Activated CD4-positive, alpha-beta T cell treated with anti-CD3 and anti-CD28 coated beads, Interleukin-2, amount 50 U/mL, for 4 hours (primary cell): ENCODE measurements around the gene PSD2.

Experiments used
- DNase-seq, 2 experiments: peaks; one replicate each; pipeline ENCODE4 v3.0.0-alpha.2; 2020

The PSD2 gene

DNA sequence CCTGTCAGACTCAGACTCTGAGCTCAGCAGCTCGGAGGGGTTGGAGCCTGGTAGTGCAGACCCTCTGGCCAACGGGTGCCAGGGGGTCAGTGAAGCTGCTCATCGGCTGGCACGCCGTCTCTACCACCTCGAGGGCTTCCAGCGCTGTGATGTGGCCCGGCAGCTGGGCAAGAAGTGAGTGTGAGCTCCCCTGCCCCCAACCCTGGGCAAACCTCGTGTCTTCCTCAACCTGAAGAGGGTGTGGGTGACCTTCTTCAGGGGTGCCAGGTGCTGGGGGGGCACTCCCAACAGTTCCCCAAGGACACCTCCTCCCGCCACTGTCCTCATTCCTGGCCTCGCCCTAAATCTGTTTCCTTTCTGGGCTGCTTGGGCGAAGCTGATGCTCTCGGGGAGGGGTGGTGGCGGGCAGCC is 18.6 kb downstream of the PSD2 start:
- DNase-seq: no peak

DNA sequence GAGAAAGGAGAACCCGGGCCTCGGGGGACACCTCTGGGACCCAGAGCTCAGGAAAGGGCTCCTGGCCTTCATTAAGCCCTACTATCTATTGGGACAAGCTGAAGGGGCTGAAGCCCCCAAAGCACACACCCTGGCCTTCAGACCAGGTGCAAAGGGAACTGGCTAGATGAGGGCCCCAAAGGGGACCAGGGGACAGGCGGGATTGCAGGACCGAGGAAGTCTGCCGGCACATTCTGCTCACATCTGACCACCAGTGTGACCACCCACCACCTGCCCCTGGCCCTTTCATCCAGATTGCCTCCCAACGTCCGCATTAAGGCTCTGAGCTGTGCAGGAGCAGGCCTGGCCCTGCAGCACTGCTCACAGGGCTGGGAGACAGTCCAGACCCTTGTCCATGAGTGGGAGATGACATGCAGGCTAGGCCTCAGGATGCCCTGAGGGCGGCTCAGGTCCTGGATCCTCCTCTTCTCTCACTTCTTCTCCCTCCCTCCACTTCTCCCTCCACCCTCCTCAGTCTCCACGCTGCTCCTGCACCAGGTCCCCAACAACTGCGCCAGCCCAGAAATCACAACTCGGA is 19.2 kb downstream of the PSD2 start:
- DNase-seq: no peak

DNA sequence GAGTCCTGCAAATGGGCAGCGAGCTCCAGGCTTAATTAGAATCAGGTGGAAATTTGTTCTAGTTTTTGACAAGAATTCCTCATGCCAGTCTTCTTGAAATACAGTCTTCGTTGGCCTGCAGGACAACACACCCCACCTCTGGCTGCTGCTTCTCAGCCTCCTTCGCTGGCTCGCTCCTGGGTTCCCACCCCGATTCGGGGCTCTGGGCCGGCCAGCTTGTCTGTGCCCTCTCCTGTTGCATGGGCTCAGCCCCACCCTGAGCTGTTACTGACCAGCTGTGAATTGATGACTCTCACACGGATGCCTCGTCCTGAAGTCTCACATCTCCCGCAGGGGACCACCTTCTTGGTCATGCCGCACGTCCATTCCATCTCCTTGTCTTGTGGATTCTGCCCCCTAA is 21.0 kb downstream of the PSD2 start:
- no peak for DNase-seq

DNA sequence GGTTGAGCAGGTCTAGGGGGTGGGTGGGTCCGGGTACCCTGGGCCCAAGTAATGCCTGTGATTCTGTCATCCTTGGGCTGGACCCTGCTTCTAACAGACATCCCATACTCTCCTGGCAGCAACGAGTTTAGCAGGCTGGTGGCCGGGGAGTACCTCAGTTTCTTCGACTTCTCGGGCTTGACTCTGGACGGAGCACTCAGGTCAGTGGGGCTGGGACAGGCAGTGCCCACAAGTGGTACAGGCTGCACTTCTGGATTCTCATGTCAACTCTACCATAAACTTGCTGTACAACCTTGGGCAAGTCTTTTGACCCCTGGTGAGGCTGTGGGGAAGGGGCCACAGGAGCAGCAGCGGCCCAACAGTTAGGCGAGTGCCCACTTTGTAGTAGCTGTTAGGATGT is 21.8 kb downstream of the PSD2 start:
- no peak for DNase-seq

DNA sequence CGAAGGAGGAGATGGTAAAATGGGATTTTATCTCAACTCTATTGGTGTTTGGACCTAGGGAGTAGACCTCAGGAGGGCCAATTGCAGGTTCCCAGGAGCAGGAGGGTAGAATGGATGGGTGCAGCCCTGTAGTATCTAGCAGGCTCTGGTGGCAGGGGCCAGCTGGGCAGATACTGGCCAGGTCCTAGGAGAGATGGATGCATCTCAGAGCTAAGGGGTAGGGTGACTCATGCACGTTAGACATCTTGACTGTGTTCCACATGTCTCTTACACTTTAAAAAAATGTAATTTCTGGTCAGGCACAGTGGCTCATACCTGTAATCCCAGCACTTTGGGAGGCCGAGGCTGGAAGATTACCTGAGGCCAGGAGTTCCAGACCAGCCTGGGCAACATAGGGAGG is 22.4 kb downstream of the PSD2 start:
- no peak for DNase-seq

DNA sequence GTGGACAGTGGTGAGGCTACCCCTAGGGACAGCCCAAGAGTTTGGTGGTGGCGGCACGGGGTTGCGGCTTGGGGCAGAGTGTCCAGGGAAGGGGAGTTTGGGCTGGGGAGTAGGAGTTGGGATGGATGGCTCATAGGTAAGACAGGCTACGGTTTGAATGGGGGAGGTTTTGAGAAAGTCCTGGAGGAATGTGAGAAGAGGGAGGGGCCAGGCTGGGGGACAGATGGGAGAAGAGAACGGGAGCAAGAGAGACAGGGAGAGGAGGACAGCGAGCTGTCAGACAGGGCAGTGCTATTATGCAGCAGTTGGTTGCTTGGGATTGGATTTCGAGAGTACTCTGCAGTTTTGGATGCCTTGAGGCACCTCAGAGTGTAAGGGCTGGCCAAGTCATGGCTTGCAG is 24.5 kb downstream of the PSD2 start:
- no peak for DNase-seq

DNA sequence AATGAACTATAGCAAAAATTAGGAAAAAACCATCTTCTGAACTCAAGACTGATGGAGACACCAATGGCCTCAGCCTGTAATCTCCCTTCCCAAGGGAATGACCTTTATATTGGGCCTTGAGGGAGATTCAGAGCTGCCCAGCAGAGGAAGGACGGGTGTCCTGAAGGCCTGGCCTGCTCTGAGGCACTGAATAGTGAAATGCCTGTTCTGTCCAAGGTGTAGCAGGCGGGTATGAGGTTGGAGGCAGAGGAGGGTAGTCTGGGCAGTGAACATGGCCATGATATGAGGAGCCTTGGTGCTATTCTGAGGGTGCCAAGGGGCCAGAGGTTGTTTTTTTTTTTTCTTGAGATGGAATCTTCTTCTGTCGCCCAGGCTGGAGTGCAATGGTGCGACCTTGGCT is 25.0 kb downstream of the PSD2 start:
- DNase-seq: no peak

DNA sequence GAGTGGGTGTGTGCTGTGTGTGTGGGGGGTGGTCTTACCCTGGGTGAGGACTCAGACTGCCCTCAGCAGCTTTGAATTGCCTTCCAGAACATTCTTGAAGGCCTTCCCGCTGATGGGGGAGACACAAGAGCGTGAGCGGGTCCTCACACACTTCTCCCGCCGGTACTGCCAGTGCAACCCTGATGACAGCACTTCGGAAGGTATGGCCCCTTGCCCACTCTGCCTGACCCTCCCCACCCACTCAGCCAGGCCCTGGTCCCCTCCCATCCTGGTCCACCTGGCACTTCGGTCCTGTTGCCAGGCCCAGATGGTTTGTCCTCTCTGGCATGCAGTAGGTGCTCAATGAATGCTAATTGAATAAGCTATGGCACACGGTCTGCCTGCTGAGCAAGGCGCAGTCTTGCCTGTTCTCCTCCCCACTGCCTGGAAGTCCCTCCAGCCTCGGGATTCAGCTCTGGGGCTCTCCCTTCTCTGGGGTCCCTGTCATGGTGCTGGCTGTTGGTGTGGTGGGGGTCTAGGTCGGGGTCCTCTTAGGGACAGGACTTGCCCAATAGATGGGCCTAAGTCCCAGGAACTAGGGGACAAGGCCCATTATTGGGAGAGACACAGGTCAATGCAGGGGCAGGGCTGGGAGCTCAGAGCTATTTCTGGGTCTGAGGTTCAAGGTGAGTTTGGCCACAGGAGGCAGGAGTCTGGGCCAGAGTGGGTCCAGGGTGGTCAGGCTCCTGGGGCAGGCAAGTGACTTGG is 26.4 kb downstream of the PSD2 start:
- DNase-seq: no peak

DNA sequence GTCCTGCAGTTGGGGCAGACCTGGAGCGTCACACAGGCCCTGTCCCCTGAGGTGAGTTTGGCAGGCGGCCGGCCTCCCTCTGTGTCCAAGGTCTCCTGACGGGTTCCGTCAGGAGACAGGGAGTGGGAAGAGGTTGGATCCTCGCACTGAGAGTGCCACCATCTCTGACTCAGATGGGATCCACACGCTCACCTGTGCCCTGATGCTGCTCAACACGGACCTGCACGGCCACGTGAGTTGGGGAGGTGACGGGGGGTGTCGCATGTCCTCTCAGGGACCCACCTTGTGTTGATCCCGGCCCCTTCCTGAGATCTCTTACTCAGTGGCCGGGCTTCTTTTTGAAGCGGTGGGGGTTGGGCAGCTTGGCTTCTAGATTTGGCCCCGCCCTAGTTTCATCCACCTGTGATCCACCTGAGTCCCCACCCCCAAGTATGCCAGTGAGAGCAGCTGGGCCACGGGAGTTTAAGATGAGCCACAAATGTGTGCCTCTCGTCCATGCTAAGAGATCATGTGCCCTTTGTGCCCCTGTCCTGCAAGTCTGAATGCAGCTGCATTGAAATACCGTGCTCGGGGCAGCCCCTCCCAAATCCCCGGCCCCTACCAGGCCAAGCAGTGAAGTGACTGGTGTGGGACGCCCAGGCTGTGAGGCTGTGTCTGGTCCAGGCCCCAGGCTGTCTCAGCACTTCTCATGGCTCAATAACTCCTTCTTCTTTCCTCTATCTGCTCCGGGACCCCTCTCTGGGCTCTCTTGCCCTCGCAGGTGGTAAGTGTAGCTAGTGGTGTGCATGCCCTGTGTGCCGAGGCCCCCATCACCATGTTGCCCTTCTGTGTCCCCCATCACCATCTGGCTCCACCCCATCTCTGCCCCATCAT is 27.2 kb downstream of the PSD2 start:
- no peak for DNase-seq

DNA sequence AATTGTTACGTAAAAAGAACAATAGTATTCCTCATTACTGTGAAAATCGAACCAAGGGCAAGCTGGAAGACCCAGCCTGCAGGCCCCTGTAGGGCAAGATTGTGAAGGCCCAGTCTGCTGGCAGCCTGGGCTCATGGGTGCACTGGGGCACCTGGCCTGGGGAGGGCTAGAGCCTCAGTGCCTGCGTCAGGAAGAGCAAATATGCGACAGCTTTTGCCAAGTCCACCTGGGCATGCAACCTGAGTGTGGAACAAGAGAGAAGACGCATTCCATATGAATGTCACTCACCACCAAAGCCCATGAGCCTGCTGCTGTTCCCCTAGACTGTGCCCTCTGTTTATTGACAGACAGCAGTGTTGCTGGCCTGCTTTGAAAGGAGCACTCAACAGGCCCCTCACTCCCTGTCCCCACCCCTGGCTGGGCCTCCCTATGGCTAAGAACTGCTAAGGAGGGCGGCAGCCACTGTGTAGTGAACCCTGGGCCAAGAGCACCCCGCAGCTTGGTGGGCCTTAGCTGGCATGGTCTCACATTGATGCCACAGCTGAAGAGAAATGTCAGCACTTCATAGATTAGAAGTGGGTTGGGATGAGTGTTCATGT is 28.2 kb downstream of the PSD2 start:
- DNase-seq: no peak

DNA sequence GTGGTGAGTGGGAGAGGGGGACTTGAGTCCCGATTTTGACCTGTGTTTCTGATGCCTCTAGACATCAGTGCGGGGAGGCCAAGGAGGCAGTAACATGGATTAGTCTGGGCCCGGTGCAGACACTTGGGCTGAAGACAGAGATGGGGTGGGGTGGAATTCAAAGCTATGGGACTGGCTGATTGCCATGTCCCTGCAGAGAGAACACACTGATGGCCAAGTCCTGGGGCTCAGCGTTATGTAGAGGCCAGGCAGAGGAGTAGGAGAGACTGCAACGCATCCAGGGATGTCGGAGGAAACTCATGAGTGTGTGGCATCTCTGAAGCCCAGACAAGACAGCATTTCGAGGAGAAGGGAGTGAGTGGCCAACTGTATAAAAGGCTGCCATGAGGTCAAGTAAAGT is 30.1 kb downstream of the PSD2 start:
- DNase-seq: no peak

DNA sequence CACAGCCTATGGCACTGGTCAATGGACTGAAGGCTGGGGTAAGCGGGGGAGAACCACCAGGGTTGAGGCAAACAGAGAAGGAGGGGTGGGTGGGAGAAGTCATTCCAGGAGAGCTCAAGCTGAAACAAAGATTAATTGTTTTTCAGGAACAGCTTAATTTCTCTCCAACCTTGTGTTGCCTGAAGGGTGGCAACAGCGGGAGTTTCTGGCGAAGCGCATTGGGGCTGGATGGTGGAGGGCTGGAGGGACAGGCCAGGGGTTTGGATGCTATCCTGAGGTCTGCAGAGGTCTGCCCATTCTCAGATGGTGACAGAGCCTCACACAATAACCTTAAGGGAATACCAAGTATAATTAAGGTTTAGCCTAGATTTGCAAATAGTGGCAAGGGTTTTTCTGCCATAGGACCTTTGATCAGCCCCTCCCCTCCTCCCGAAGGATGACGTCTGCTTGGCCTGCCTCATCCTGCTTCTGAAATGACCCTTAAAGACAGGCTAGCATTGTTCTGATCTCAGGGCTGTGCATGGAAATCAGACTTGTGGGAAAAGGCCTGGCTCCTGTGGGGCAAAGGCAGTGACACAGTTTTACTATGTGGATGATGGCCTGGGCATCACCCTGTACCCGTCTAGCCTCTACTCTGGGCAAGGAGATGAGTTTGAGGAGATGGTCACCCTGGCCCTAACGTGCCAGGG is 32.7 kb downstream of the PSD2 start:
- DNase-seq: no peak

DNA sequence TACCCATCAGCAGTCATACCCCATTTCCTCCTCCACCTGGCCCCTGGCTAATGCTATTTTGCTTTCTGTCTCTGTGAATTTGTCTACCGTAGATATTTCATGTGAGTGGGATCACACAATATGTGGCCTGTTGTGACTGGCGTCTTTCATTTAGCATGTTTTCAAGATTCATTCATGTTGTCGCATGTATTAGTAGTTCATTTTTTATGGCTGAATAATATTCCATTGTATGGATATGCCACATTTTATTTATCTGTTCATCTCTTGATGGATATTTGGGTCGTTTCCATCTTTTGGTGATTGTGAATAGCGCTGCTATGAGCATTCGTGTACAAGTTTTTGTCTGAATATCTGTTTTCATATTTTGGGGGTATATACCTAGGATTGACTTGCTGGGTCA is 33.9 kb downstream of the PSD2 start:
- no peak for DNase-seq

DNA sequence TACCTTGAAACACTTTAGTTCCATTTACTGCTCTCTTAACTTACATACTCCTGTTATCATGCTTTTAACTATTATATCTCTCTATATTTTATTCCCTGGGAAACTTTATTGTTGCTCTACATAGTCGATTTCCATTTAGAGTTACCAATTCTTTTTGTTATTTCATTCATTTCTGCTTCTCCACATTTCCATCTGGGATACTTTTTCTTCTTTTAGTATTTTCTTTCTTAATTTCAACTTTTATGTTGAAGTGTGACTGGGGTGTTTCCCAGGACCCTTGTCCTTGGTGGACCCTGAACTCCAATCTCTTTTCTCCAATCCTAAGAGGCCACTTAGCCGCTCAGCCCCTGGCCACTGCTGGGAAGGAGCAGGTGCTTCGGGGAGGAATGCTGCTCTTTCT is 36.0 kb downstream of the PSD2 start:
- DNase-seq: no peak

DNA sequence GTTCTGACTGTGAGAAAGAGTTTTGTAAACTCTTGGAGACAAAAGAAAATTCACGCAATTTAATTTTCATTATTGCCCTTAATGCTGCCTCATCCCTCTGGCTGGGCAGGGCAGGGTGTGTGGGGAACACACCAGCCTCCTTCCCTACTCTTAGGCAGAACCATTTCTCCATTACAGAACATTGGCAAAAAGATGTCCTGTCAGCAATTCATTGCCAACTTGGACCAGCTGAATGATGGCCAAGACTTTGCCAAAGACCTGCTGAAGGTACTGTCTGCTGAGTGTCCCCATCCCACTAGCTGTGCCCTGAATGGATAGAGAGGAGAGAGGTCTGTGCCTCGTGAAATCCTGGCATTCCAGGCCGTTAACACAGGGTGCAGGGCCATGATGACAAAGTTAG is 37.9 kb downstream of the PSD2 start:
- DNase-seq: no peak

DNA sequence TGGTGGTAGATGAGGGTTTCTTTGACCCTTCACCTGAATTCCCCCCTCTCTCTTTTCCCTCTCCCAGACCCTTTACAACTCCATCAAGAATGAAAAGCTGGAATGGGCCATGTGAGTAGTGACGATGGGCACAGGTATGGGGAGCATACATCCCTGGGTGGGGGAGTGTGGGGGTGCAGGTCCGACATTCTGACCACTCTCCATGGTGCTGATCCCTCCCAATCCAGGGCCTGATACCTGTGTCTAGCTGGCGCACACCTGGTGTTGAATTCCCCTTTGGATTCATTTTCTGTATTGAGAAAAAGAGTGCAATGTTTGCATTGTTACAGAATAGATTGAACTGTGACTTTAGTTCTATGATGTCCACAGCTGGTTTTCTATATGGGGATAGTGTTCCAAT is 40.0 kb downstream of the PSD2 start:
- no peak for DNase-seq

DNA sequence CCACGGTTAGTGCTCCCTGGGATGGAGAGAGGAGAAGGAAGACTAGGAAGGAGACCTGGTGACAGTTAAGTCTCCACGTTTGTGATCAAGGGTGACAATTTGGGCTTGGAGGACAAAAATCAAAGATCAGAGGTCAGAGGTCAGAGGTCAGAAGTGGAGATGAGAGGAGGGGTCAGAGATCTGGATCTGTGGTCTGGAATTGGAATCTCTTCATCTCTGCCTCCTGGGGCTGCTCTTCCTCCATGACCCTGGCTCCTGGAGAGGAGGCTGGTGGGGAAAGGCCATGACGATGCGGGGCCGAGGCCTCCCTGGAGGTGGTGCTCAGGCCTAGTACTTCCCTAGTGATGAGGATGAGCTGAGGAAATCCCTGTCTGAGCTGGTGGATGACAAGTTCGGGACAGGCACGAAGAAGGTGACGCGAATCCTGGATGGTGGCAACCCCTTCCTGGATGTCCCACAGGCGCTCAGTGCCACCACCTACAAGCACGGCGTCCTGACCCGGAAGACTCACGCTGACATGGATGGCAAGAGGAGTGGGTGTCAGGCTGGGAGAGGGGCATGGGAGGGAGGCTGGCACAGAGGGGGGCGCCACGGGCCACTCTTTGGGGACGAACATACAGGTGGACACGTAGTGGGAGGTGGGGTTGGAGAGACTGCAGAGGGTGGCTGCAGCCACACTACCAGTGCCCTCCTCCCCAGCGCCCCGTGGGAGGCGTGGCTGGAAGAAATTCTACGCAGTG is 41.0 kb downstream of the PSD2 start:
- DNase-seq: no peak

DNA sequence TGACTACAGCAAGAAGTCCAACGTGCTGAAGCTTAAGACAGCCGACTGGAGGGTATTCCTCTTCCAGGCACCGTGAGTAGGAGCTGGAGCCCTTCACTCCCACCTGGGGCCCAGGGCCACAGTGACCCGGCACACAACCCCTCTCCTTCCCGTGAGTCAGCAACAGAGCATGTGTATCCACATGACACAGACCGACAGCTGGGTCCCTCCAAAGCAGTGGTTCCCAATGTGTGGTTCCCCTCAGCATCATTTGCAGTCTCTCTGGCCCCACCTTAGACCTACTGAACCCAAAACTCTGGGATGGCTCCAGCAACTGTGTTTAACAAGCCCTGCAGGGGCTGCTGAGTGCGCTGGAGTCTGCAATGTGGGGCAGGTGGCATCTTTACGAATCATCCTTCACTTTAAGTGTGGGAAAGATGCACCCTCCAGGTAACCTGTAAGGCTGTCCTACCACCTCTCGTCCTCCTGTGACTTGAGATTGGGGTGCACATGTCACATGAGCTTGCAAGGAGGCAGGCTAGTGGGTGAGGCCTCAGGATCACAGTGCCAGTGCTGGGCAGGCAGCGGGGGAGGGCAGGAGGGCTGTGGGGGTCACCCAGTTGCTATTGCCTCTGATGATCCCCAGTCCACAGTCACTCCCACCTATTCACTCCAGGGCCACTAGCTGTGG is 42.2 kb downstream of the PSD2 start:
- no peak for DNase-seq

DNA sequence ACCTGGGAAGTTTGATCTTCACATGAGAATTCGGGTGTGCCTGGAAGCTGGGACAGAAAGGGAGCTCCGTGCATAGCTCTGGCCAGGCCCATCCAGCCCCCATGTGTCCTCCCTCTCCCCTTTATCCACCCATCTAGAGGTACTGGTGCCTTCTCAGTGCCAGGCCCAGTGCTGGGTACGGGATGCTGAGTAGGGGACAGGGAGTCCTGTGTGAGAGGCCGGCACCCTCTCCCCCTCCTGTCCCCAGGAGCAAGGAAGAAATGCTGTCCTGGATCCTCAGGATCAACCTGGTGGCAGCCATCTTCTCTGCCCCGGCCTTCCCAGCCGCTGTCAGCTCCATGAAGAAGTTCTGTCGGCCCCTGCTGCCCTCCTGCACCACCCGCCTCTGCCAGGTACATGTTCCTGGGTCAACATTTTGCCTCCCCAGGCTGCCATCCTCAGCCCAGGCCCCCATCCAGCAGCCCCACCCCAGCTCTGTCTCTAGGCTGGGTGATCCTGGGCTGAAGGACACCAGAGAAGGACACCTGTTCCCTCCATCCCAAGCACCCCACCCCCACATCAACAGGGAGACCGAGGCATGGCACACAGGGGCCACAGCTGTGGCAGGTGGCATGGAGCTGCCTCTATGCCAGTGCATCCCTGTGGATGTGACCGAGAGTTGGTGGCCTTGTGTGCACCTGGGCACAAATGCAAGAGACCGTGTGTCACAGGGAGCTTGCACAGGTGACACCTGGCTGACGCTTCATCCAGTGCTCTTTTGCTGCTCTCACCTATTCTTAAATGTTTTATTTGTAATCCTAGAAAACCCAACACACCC is 43.0 kb downstream of the PSD2 start:
- DNase-seq: no peak

DNA sequence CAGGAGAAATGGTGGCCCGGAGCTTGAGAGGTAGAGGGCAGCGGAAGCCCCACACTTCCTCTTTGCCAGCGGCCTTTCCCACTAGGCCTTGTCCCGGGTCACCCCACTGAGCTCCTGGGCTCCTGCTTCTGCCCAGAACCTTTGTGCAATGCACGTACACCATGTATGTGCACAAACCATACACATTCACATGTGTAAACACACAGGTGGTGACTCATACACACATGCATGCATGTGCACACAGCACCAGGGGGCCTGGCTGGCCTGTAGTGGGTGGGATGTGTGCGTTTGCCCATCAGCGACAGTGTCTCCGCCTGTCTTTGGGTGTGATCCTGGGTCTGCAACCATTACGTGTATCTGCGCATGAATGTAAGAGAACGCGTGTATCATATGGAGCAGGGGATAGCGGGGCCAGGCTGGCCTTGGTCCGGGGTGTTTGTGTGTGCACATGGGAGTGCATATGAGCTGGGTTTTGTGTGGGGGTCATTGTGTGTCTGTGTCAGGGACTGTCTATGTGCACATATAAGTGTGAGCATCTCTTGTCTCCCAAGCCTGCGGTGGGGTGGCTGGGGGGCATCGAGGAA is 43.7 kb downstream of the PSD2 start:
- DNase-seq: no peak
